ENCODE results near the gene DCDC2C.

GRCh38 chr2:3705782-3706181, 2.4 kb downstream of the DCDC2C start:
- TF ChIP-seq CTCF (IDR thresholded peaks at IDR 0.05) (no peak), POLR2A (IDR thresholded peaks at IDR 0.05) (no peak)
